Breast epithelium (tissue), 3 donors: ENCODE data around the gene CCDC85A.

ENCODE experiments used
- CTCF ChIP-seq, 3 donors: fragments of 450-650 bp; IDR thresholded peaks; one replicate each; pipeline ENCODE4 v1.5.1; 2016 to 2017; ENCODE audit warnings: antibody characterized with exemption in 3 of 3, mild to moderate bottlenecking in 3 of 3, moderate library complexity in 3 of 3
- POLR2AphosphoS5 ChIP-seq, 3 donors: sonication (generic); formaldehyde crosslinking; IDR thresholded peaks; one replicate each; pipeline ENCODE4 v1.6.1; 2017; ENCODE audit warnings: antibody characterized with exemption in 3 of 3

- TF ChIP-seq CTCF (IDR thresholded peaks at IDR 0.05) (no peak), POLR2AphosphoS5 (IDR thresholded peaks at IDR 0.05) (no peak)
Measured at GRCh38 chr2:56177420-56178220, 6.2 kb upstream of the CCDC85A start.
